HepG2 (cell line): ENCODE measurements around the gene ZNF234. TPM values are rescaled to one million over a fixed set of nuclear protein-coding genes. Genes with fewer than 3 reads are reported as not detected.

Experiments
- ATRX ChIP-seq: sonication (generic); formaldehyde crosslinking; IDR thresholded peaks from 2 replicates; pipeline ENCODE4 v1.4.0; 2020; ENCODE audit warnings: missing genetic modification reagents, borderline replicate concordance
- CBFB ChIP-seq: sonication (generic); formaldehyde crosslinking; IDR thresholded peaks from 2 replicates; pipeline ENCODE4 v1.4.0; 2020; ENCODE audit warnings: missing genetic modification reagents
- CEBPG ChIP-seq: IDR thresholded peaks from 2 replicates; pipeline ENCODE4 v1.6.1; 2016
- DBP ChIP-seq: sonication (generic); formaldehyde crosslinking; IDR thresholded peaks from 2 replicates; pipeline ENCODE4 v1.4.0; 2020; ENCODE audit warnings: missing genetic modification reagents; ENCODE audit errors: not compliant biosample characterization
- ETV5 ChIP-seq: IDR thresholded peaks from 2 replicates; pipeline ENCODE4 v1.6.1; 2018; ENCODE audit warnings: missing biosample characterization, missing genetic modification reagents, inconsistent platforms, borderline replicate concordance
- HNF1B ChIP-seq: sonication (generic); formaldehyde crosslinking; IDR thresholded peaks from 2 replicates; pipeline ENCODE4 v1.5.1; 2020; ENCODE audit warnings: mild to moderate bottlenecking, moderate library complexity, missing genetic modification reagents
- KDM1A ChIP-seq: IDR thresholded peaks from 2 replicates; pipeline ENCODE4 v1.6.1; 2016; ENCODE audit warnings: missing compliant biosample characterization
- NFE2 ChIP-seq: sonication (generic); formaldehyde crosslinking; IDR thresholded peaks from 2 replicates; pipeline ENCODE4 v1.4.0; 2020; ENCODE audit warnings: missing genetic modification reagents
- NFKB2 ChIP-seq: sonication (generic); formaldehyde crosslinking; IDR thresholded peaks from 2 replicates; pipeline ENCODE4 v1.4.0; 2020; ENCODE audit warnings: missing genetic modification reagents, borderline replicate concordance
- PCBP2 ChIP-seq: fragments of 200-400 bp; formaldehyde crosslinking; optimal IDR thresholded peaks from 2 replicates; pipeline ENCODE3; 2018; ENCODE audit warnings: low read length, low read depth; ENCODE audit not compliant: poor library complexity, severe bottlenecking
- SAP130 ChIP-seq: IDR thresholded peaks from 2 replicates; pipeline ENCODE4 v1.6.1; 2016; ENCODE audit warnings: low read depth
- TFDP1 ChIP-seq: IDR thresholded peaks from 2 replicates; pipeline ENCODE4 v1.6.1; 2016; ENCODE audit warnings: missing compliant biosample characterization, missing genetic modification reagents, borderline replicate concordance
- XBP1 ChIP-seq: sonication (generic); formaldehyde crosslinking; IDR thresholded peaks from 2 replicates; pipeline ENCODE4 v1.5.0; 2020; ENCODE audit warnings: missing genetic modification reagents
- ZBTB33 ChIP-seq: sonication (generic); formaldehyde crosslinking; IDR thresholded peaks from 2 replicates; pipeline ENCODE4 v1.4.0; 2020; ENCODE audit warnings: missing genetic modification reagents
- ZHX1 ChIP-seq: sonication (generic); formaldehyde crosslinking; IDR thresholded peaks from 2 replicates; pipeline ENCODE4 v1.8.1; 2022; ENCODE audit warnings: low read depth, mild to moderate bottlenecking, missing genetic modification reagents
- ZMYM3 ChIP-seq: sonication (generic); formaldehyde crosslinking; IDR thresholded peaks from 2 replicates; pipeline ENCODE4 v1.5.1; 2020; ENCODE audit warnings: mild to moderate bottlenecking, missing genetic modification reagents
- ZNF263 ChIP-seq: sonication (generic); formaldehyde crosslinking; IDR thresholded peaks from 2 replicates; pipeline ENCODE4 v1.4.0; 2020; ENCODE audit warnings: missing genetic modification reagents
- ZNF33A ChIP-seq: sonication (generic); formaldehyde crosslinking; IDR thresholded peaks from 2 replicates; pipeline ENCODE4 v1.5.1; 2020; ENCODE audit warnings: missing genetic modification reagents, mild to moderate bottlenecking, moderate library complexity, borderline replicate concordance
- ZNF430 ChIP-seq: sonication (generic); formaldehyde crosslinking; IDR thresholded peaks from 2 replicates; pipeline ENCODE4 v1.9.0; 2021; ENCODE audit warnings: mild to moderate bottlenecking, missing genetic modification reagents
- ZNF563 ChIP-seq: sonication (generic); formaldehyde crosslinking; IDR thresholded peaks from 2 replicates; pipeline ENCODE4 v1.8.0; 2022; ENCODE audit warnings: mild to moderate bottlenecking, moderate library complexity, missing genetic modification reagents
- ZNF580 ChIP-seq: IDR thresholded peaks from 2 replicates; pipeline ENCODE4 v1.6.1; 2016; ENCODE audit warnings: low read depth, borderline replicate concordance
- ZNF790 ChIP-seq: sonication (generic); formaldehyde crosslinking; IDR thresholded peaks from 2 replicates; pipeline ENCODE4 v1.8.0; 2022; ENCODE audit warnings: missing genetic modification reagents, mild to moderate bottlenecking, borderline replicate concordance
- polyA plus RNA-seq, 8 experiments: library from polyadenylated mRNA; depleted of rRNA in 3 of 8; stranded (reverse) in 7 of 8; unstranded in 1 of 8; fragments of >200 nt; fragmentation: Illumina TruSeq in 4 of 8; extraction: Trizol in 4 of 8; gene quantifications; 2 replicates each; pipeline versions ENCODE4 v1.2.1 to v1.2.3, GENCODE V29; 2011 to 2016; ENCODE audit warnings: low read depth in 4 of 8, missing spikeins in 1 of 8, mixed read lengths in 1 of 8; ENCODE audit not compliant: insufficient read depth in 1 of 8
- total RNA-seq, 5 experiments: library from RNA; depleted of rRNA; stranded (reverse); fragments of >200 nt; fragmentation: Illumina TruSeq; extraction: Trizol; gene quantifications; 2 replicates each; pipeline ENCODE4 v1.2.3, GENCODE V29; 2016; ENCODE audit warnings: low read depth in 1 of 5

ZNF234 gene
- total and polyA plus RNA-seq, 2 of the 13 experiments (the other 11 are each of a cell fraction or from before 2014, with no cell fraction given), result 3.5 to 11.2 TPM

GRCh38 chr19:44207126-44207803, 65.9 kb downstream of the ZNF234 start (continued):
- TF ChIP-seq DBP (CRISPR knock-in tag) (no peak), TFDP1 (CRISPR knock-in tag) (no peak), CBFB (CRISPR knock-in tag) (no peak), ATRX (CRISPR knock-in tag) (no peak), ZNF580 (CRISPR knock-in tag) (no peak), NFKB2 (peak; percentile 55; the same call in 1 of the 2 replicates), ZHX1 (CRISPR knock-in tag) (no peak), HNF1B (peak; percentile 62; the same call in 1 of the 2 replicates), ZNF33A (no peak), KDM1A (CRISPR knock-in tag) (no peak), ETV5 (CRISPR knock-in tag) (peak; percentile 69; the same call in 1 of the 2 replicates), PCBP2 (no peak), CEBPG (CRISPR knock-in tag) (no peak), ZMYM3 (CRISPR knock-in tag) (no peak), ZNF563 (no peak), ZNF790 (CRISPR knock-in tag) (no peak), SAP130 (CRISPR knock-in tag) (peak; percentile 97), ZBTB33 (CRISPR knock-in tag) (no peak), ZNF263 (CRISPR knock-in tag) (no peak), ZNF430 (CRISPR knock-in tag) (no peak), XBP1 (CRISPR knock-in tag) (no peak), NFE2 (CRISPR knock-in tag) (no peak)
